NCI-H345 (cell line): ENCODE results near the gene FGD6.
"Not testable (repeated sequence)": the region's sequence is repeated elsewhere in the genome, so short reads cannot be mapped to it uniquely, and the experiment has no call there.

Experiments used
- DNase-seq: peaks from one replicate; lab custom pipeline; 2025; lab: John Stamatoyannopoulos, UW

FGD6 gene

GRCh38 chr12:95178136-95178535, 39.1 kb downstream of the FGD6 start:
- no peak for DNase-seq

- DNase-seq = no peak
These were observed 40.0 kb downstream of the FGD6 start for GRCh38 chr12:95177201-95177768.

GRCh38 chr12:95173392-95174251, 43.6 kb downstream of the FGD6 start:
- DNase-seq = no peak

GRCh38 chr12:95169368-95169767, 47.9 kb downstream of the FGD6 start:
- no peak for DNase-seq

- DNase-seq = no peak
These were observed 48.5 kb downstream of the FGD6 start for GRCh38 chr12:95168746-95169145.

DNA sequence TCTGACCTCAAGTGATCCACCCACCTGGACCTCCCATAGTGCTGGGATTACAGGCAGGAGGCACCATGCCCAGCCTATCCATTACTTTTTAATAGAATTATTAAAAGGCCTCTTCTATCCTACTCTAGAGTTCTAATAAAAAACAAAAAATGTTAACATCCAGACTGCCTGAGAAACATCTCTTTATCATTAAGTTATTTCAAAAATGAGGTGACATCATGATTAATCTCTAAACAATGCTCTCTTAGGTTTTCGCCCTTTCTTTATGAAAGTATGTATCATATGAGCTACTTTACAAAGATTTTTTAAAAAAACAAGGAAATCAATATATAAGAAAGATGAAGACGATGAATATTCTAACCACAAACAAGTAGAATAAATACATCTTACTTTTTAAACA, 52.6 kb downstream of the FGD6 start:
- no peak for DNase-seq

GRCh38 chr12:95158919-95159318, 58.3 kb downstream of the FGD6 start:
- DNase-seq = no peak

GRCh38 chr12:95151821-95152220, 65.4 kb downstream of the FGD6 start:
- DNase-seq = no peak

DNA sequence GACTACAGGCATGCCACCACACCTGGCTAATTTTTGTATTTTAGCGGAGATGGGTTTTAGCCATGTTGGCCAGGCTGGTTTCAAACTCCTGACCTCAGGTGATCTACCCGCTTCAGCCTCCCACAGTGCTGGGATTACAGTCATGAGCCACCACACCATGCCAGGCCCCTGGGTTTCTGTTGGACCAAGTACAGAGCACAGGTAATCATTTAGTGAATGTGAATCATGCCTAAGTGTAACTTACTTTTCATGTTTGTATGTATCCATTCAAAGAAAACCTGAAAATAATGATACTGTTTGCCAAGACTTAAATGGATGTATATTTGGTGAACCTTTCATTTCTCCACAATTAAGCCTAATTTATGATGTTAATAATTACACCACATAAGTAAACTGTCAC, 65.9 kb downstream of the FGD6 start:
- DNase-seq = no peak

DNA sequence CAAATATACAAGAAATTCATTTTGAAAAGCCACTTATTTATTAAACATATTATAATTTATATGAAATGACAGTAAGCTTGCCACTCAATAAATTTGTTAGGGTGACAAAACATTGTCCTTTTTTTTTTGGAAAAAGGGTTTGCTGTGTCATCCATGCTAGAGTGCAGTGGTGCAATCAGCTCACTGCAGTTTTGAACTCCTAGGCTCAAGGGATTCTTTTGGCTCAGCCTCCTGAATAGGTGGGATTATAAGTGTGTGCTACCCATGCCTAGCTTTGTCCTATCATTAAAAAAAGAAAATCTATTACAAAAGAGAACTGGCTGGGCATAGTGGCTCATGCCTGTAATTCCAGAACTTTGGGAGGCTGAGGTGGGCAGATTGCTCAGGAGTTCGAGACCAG, 66.8 kb downstream of the FGD6 start:
- no peak for DNase-seq

DNA sequence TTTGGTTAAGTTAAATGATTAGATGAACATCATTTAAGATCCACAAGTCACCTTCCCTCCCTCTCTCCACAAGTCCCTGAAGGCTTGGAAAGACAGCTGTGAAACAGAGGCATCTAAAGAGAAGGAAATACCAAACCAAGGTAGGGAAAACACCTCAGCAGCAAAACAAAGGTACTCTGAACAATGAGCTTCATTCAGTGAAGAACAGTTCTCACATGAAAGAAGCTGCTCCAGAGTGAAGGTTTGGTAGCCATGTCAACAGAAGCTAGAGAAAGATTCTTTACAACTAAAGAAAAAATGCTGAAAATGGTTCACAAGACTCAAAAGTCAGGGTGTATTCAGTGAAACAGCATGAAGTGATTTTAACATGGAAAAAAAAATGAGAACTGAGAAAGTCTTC, 69.4 kb downstream of the FGD6 start:
- DNase-seq = no peak

GRCh38 chr12:95146769-95147168, 70.5 kb downstream of the FGD6 start:
- no peak for DNase-seq

DNA sequence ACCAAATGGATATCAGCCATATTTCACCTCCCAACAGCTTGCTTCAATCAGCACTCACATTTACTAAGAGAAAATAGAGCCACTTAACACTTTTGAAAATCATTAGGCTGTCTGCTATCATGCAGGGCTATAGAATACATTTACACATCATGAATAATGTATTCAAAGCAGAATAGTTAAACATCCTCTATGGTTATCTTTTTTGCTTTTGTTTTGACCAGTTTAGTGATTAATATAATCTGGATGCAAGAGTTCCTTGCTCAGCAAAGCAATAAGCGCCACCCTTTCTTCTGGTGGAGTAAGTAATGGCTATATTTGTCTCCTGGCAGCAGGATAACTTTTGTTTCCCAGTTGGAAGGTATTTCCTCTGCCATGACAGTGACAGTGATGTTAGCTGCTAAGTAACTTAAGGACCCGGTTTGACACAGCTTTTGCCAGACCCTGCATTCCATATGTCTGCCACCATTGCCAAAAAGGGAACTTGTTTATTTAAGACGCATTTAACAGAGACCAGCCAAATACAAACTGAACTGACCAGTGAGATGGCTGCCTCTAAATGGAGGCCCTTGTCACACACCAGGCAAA, 73.6 kb downstream of the FGD6 start:
- no peak for DNase-seq

GRCh38 chr12:95142431-95143151, 74.7 kb downstream of the FGD6 start:
- no peak for DNase-seq

DNA sequence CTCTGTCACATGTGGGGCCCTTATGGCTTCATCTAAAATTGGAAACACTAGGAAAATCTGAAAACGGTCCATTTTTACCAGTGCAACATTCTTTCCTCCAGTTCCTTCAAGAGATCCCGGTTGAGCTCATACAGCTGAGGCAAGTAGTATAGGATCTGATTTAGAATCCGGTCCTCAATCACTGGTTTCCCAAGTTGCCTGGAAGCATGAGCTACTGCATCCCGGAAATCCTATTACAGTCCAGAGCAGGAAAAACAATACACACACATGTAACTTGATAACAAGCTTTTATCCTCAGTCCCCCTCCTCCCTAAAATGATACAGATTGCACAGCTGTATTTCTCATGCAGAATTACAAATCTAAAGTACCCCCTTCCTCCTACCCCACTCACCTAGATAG, 76.0 kb downstream of the FGD6 start:
- no peak for DNase-seq

DNA sequence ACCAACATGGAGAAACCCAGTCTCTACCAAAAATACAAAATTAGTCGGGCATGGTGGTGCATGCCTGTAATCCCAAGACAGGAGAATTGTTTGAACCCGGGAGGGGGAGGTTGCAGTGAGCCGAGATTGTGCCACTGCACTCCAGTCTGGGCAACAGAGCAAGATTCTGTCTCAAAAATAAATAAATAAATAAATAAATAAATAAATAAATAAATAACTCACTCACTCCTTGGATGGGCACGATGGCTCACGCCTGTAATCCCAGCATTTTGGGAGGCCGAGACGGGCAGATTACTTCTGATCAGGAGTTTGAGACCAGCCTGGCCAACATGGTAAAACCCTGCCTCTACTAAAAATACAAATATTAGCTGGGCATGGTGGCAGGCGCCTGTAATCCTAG, 79.2 kb downstream of the FGD6 start:
- DNase-seq = not testable (repeated sequence)

- DNase-seq = no peak
These were observed 80.7 kb downstream of the FGD6 start for GRCh38 chr12:95136598-95136997.

- DNase-seq = no peak
These were observed 83.2 kb downstream of the FGD6 start for GRCh38 chr12:95134085-95134484.

- no peak for DNase-seq
These were observed 85.5 kb downstream of the FGD6 start for GRCh38 chr12:95131589-95132340.

DNA sequence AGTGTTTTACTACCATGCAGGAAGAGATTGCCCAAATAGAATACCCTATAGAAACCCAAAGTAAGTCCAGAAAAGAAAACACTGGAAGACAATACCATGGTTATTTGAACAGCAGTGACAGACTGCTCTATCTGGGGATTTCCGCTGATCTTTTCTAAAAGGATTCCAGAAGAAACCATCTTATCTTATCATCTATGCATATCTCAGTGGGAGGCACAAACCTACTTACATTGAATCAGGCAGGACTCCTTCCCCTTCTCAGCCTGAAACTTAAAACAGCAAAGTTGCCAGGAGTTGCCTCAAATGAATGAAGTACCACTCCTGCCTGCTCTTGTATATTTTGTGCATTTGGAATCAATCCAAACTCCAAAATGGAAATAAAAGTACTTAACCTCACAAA, 87.2 kb downstream of the FGD6 start:
- no peak for DNase-seq

DNA sequence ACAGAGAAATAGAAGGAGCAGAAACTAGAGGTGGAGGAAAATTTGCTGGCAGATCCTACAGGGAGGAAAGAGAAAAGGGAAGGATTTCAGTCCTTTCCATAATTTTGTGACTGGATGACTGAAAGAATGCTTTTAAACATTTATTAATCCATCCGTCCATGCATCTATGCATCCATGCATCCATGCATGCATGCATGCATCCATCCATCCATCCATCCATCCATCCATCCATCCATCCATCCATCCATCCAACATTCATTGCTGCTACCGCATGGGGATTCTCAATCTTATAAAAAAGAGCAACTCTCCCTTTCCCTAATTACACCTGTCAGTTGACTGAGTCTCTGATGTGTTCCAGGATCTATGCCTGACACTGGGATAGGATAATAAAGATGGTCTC, 88.2 kb downstream of the FGD6 start:
- DNase-seq = no peak

- no peak for DNase-seq
These were observed 90.5 kb downstream of the FGD6 start for GRCh38 chr12:95126736-95127135.
